LNCaP clone FGC (cell line): ENCODE measurements around the gene TBC1D14.
A peak's percentile ranks its signal among the peaks of the same experiment; 100 is the strongest.
"Not testable (repeated sequence)": the region's sequence is repeated elsewhere in the genome, so short reads cannot be mapped to it uniquely, and the experiment has no call there.

Experiments
- DNase-seq: peaks from one replicate; pipeline ENCODE4 v3.0.0-alpha.2; 2011; ENCODE audit warnings: low read depth
- H3K4me3 ChIP-seq: 2 replicates; pipeline ENCODE4 v1.5.1; 2011; ENCODE audit warnings: mild to moderate bottlenecking, low read depth, low read length, control low read depth
- TF ChIP-seq, protein P1 (sequence below): IDR thresholded peaks from 2 replicates; pipeline ENCODE4 v1.5.1; 2012; ENCODE audit warnings: mild to moderate bottlenecking; ENCODE audit not compliant: control insufficient read depth, insufficient read depth; ENCODE audit errors: extremely low read depth

The TBC1D14 gene

DNA sequence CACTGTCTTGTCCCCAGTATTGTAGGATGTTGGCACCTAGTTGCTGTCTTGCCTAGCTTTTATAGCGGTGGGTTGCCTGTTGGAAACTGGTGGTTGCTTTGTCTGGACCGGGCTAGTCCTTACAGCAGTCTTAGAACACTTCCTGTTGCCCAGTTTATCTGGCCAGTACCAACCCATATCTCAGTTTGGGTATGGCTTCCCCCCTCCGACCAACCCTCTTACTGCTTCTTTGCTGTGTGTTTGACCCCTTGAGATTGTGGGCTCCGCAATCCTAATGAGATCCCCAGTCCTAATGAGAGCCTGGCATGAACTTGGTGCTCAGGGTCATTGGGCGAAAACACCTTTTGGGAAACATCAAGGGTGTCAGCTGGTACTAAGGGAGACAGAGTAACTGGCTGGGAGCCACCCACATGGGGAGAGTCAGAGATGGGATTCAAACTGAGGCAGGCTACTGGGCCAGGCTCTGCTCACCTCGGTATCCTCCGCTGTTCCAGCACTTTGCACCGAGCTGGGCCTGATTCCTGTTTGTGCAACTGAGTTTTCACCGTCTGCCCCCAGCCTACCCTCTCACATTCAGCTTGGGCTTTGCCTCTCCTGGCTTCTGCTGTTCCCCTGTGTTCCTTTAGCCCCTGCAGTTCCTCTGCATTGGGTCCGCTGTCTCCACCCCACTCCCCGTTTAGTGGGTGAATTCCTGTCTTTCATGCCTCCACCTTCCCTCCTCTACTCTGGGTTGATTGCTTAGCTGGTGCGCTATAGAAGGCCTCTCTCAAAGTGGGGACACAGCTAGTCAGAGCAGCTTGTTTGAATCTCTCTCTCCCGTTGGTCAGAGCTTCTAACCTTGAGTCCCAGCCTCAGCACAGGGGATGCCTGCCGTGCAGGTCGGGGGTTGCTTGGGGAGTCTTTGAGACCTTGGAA lies 1.6 kb downstream of the TBC1D14 start:
- peak overlapping the region; percentile 75 for H3K4me3 ChIP-seq
- TF ChIP-seq, protein P1, sequence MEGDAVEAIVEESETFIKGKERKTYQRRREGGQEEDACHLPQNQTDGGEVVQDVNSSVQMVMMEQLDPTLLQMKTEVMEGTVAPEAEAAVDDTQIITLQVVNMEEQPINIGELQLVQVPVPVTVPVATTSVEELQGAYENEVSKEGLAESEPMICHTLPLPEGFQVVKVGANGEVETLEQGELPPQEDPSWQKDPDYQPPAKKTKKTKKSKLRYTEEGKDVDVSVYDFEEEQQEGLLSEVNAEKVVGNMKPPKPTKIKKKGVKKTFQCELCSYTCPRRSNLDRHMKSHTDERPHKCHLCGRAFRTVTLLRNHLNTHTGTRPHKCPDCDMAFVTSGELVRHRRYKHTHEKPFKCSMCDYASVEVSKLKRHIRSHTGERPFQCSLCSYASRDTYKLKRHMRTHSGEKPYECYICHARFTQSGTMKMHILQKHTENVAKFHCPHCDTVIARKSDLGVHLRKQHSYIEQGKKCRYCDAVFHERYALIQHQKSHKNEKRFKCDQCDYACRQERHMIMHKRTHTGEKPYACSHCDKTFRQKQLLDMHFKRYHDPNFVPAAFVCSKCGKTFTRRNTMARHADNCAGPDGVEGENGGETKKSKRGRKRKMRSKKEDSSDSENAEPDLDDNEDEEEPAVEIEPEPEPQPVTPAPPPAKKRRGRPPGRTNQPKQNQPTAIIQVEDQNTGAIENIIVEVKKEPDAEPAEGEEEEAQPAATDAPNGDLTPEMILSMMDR = no peak
- DNase-seq = no peak

GRCh38 chr4:6911917-6912316 lies 2.3 kb downstream of the TBC1D14 start:
- DNase-seq, H3K4me3 ChIP-seq: not testable (repeated sequence)

- H3K4me3 ChIP-seq = no peak overlapping the region
- no peak for DNase-seq
- TF ChIP-seq, protein P1 = no peak
Observed at GRCh38 chr4:6912441-6912840, 2.8 kb downstream of the TBC1D14 start.

DNA sequence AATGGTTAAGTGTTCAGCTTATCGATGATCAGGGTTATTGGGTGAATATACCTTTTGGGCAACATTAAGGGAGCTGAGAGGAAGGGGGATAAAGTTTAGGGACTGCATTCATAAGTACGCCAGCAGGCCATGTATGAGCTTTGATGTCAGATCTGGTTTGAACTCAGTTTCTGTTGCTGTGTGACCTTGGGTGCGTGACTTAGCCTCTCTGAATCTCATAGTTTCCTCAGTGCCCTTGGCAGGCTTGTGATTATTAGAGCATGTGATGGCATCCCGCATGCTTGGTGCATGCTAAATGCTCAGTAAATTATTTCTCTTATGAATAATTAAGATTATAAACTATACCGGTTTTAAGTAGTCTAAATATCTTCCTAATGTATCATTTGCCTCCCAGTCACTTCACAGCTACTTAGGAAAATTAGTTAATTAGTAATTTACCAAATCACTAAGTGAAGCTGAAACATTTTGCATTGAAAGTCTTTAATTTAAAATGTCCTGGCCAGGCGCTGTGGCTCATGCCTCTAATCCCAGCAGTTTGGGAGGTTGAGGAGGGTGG lies 3.8 kb downstream of the TBC1D14 start:
- no peak for DNase-seq
- H3K4me3 ChIP-seq = no peak overlapping the region
- TF ChIP-seq, protein P1 = no peak

- no peak for DNase-seq
- no peak overlapping the region for H3K4me3 ChIP-seq
- TF ChIP-seq, protein P1 = no peak
Observed at GRCh38 chr4:6914448-6914847, 4.8 kb downstream of the TBC1D14 start.

- TF ChIP-seq, protein P1 = no peak
- no peak for DNase-seq
Observed at GRCh38 chr4:6915041-6916005, 5.7 kb downstream of the TBC1D14 start.

More at GRCh38 chr4:6915041-6916005, 5.7 kb downstream of the TBC1D14 start:
- H3K4me3 ChIP-seq = no peak overlapping the region
